ENCODE measurements around the gene CLINT1. TPM values are rescaled to one million over a fixed set of nuclear protein-coding genes. Genes with fewer than 3 reads are reported as not detected.

CLINT1 gene
- total RNA-seq, 1 donor from 2014 or later: 62.3 TPM

DNA sequence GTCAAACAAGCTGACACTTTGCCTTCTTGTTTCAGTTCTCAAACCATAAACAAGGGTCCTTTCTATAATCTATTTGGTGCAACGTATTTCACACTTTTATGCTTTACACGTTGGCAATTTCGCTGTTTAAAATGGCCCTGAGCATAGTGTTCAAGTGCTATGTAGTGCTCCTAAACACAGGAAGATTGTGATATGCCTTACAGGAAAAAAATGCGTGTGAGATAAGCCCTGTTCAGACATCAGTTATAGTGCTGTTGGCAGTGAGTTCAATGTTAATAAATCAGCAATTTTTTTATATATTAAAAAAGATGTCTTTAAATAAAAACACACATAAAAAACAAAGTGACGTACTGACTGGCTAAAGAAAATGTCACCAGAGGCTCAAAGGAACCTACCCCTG is 23.9 kb downstream of the CLINT1 start:
- Mint-ChIP-seq H3K4me3 (ENCODE audit: unreplicated experiment) (no peak overlapping the region), H3K27ac (ENCODE audit: unreplicated experiment) (no peak overlapping the region), H3K27me3 (ENCODE audit: unreplicated experiment) (no peaks in the 10 kb centered on the region), H3K4me1 (ENCODE audit: unreplicated experiment) (peaks cover 2% of the 10 kb centered on the region), H3K9me3 (ENCODE audit: unreplicated experiment) (no peaks in the 10 kb centered on the region), H3K36me3 (ENCODE audit: unreplicated experiment) (peaks cover 3% of the 10 kb centered on the region)
- no peak for DNase-seq (ENCODE audit: extremely low spot score, unreplicated experiment)
- no peak for TF ChIP-seq CTCF (IDR thresholded peaks at IDR 0.05)

DNA sequence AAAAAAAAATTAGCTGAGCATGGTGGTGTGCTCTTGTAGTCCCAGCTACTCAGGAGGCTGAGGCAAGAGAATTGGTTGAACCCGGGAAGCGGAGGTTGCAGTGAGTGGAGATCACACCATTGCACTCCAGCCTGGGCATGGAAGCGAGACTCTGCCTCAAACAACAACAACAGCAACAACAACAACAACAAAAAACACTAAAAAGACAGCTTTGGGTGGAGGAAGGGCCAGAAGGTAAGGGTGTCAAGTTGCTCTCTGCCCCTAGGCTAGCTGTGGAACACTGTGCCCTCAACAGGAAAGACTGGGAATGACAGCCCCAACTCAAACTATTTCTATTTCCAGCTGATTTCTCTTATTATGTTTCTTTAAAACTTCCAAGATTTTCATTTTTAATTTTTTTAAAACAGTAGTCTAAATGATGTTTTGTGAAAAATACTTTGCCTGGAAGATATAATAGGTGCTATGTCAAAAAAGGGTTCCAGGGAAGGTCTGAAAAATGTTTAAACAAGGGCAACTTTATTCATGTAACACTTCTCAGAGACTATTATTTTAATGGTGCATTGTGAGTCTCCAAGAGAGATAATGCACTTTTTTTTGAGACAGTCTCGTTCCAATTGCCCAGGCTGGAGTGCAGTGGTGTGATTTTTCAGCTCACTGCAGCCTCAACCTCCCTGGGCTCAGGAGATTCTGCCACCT is 29.9 kb downstream of the CLINT1 start:
- Mint-ChIP-seq H3K36me3 (ENCODE audit: unreplicated experiment) (peaks cover 2% of the 10 kb centered on the region), H3K4me3 (ENCODE audit: unreplicated experiment) (no peak overlapping the region), H3K27me3 (ENCODE audit: unreplicated experiment) (no peaks in the 10 kb centered on the region), H3K27ac (ENCODE audit: unreplicated experiment) (peak overlapping the region; percentile 31), H3K4me1 (ENCODE audit: unreplicated experiment) (peaks cover 47% of the 10 kb centered on the region), H3K9me3 (ENCODE audit: unreplicated experiment) (no peaks in the 10 kb centered on the region)
- TF ChIP-seq CTCF (IDR thresholded peaks at IDR 0.05): peak; percentile 38
- DNase-seq (ENCODE audit: extremely low spot score, unreplicated experiment): no peak

DNA sequence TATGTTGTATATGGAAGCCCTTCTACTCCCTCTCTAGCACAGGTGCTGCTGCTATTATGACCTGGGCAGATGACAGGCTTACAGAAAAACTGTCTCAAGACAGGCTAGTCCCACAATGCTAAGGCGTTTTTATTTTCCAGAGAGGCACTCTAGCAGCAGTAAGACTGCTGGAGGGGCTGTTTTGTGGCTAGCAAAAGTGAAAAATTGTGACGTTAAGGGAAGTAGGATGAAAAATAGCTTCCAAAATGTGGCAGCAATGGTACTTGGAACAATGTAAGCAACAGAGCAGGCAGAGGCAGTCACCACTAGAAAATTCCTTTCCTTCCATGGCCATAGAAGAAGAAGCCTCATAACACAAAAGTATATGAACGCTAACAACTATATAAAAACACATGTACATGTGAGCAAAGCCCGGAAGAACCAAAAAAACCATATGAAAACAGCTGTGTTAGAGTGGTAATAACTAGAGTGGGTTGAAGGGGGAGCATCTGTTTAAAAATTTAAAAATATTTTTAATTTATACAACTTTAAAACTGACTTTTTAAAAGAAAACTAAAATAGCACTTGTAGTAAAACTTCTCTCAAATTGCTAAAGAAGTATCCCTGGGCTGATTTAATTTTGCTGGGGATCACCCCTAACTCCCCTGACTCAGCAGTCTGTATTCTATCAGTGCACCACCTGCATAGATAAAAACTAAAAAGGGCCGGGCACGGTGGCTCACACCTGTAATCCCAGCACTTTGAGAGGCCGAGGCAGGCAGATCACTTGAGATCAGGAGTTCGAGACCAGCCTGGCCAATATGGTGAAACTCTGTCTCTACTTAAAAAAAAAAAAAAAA is 30.6 kb downstream of the CLINT1 start:
- H3K27ac Mint-ChIP-seq (ENCODE audit: unreplicated experiment): peak overlapping the region; percentile 58
- H3K36me3 Mint-ChIP-seq (ENCODE audit: unreplicated experiment): peaks cover 2% of the 10 kb centered on the region
- no peak overlapping the region for H3K4me3 Mint-ChIP-seq (ENCODE audit: unreplicated experiment)
- DNase-seq (ENCODE audit: extremely low spot score, unreplicated experiment): no peak
- H3K4me1 Mint-ChIP-seq (ENCODE audit: unreplicated experiment): peaks cover 47% of the 10 kb centered on the region
- TF ChIP-seq CTCF (IDR thresholded peaks at IDR 0.05): no peak
- H3K9me3 Mint-ChIP-seq (ENCODE audit: unreplicated experiment): no peaks in the 10 kb centered on the region
- no peaks in the 10 kb centered on the region for H3K27me3 Mint-ChIP-seq (ENCODE audit: unreplicated experiment)

GRCh38 chr5:157827423-157827822 is 31.5 kb downstream of the CLINT1 start:
- H3K9me3 Mint-ChIP-seq (ENCODE audit: unreplicated experiment): no peaks in the 10 kb centered on the region
- H3K27me3 Mint-ChIP-seq (ENCODE audit: unreplicated experiment): no peaks in the 10 kb centered on the region
- TF ChIP-seq CTCF (IDR thresholded peaks at IDR 0.05): no peak
- peaks cover 2% of the 10 kb centered on the region for H3K36me3 Mint-ChIP-seq (ENCODE audit: unreplicated experiment)
- peaks cover 55% of the 10 kb centered on the region for H3K4me1 Mint-ChIP-seq (ENCODE audit: unreplicated experiment)
- no peak overlapping the region for H3K4me3 Mint-ChIP-seq (ENCODE audit: unreplicated experiment)
- DNase-seq (ENCODE audit: extremely low spot score, unreplicated experiment): no peak
- peak overlapping the region; percentile 58 for H3K27ac Mint-ChIP-seq (ENCODE audit: unreplicated experiment)

- Mint-ChIP-seq H3K9me3 (ENCODE audit: unreplicated experiment) (no peaks in the 10 kb centered on the region), H3K4me1 (ENCODE audit: unreplicated experiment) (peaks cover 79% of the 10 kb centered on the region), H3K27me3 (ENCODE audit: unreplicated experiment) (no peaks in the 10 kb centered on the region), H3K27ac (ENCODE audit: unreplicated experiment) (no peak overlapping the region), H3K36me3 (ENCODE audit: unreplicated experiment) (no peaks in the 10 kb centered on the region), H3K4me3 (ENCODE audit: unreplicated experiment) (no peak overlapping the region)
- TF ChIP-seq CTCF (IDR thresholded peaks at IDR 0.05): no peak
- DNase-seq (ENCODE audit: extremely low spot score, unreplicated experiment): no peak
Observed at GRCh38 chr5:157823655-157824054, 35.3 kb downstream of the CLINT1 start.
